ENCODE data around the gene FGF1.

The FGF1 gene

DNA sequence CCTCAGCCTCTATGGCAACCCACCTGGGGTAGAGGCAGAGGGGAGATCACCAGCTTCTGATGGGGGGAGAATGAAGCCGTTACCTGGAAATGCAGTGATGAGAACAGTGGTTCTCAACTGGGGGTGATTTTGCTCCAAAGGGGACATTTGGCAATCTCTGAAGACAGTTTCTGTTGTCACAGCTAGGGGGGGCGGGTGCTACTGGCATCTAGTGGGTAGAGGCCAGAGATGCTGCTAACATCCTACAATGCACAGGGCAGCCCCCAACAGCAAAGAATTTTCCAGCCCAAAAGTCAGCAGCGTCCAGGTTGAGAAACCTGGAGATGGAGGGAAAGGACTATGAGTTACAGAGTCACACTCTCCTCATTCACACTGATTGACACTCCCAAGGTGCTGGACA, 84.5 kb downstream of the FGF1 start:
- no peak overlapping the region for H3K4me3 ChIP-seq (replicated peaks; ENCODE audit: low read depth, low read length)
- no peak for DNase-seq (ENCODE audit: extremely low read depth, insufficient read length)
- TF ChIP-seq, protein P1, sequence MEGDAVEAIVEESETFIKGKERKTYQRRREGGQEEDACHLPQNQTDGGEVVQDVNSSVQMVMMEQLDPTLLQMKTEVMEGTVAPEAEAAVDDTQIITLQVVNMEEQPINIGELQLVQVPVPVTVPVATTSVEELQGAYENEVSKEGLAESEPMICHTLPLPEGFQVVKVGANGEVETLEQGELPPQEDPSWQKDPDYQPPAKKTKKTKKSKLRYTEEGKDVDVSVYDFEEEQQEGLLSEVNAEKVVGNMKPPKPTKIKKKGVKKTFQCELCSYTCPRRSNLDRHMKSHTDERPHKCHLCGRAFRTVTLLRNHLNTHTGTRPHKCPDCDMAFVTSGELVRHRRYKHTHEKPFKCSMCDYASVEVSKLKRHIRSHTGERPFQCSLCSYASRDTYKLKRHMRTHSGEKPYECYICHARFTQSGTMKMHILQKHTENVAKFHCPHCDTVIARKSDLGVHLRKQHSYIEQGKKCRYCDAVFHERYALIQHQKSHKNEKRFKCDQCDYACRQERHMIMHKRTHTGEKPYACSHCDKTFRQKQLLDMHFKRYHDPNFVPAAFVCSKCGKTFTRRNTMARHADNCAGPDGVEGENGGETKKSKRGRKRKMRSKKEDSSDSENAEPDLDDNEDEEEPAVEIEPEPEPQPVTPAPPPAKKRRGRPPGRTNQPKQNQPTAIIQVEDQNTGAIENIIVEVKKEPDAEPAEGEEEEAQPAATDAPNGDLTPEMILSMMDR (IDR thresholded peaks at IDR 0.05; ENCODE audit: insufficient read depth, low read length, poor library complexity, severe bottlenecking) = peak; percentile 26
- no peaks in the 10 kb centered on the region for H3K36me3 ChIP-seq (ENCODE audit: control insufficient read depth, insufficient read depth, low read length)
- H3K27me3 ChIP-seq (replicated peaks; ENCODE audit: control insufficient read depth, insufficient read depth, low read length) = no peaks in the 10 kb centered on the region; the same call in 1 of the 2 replicates

DNA sequence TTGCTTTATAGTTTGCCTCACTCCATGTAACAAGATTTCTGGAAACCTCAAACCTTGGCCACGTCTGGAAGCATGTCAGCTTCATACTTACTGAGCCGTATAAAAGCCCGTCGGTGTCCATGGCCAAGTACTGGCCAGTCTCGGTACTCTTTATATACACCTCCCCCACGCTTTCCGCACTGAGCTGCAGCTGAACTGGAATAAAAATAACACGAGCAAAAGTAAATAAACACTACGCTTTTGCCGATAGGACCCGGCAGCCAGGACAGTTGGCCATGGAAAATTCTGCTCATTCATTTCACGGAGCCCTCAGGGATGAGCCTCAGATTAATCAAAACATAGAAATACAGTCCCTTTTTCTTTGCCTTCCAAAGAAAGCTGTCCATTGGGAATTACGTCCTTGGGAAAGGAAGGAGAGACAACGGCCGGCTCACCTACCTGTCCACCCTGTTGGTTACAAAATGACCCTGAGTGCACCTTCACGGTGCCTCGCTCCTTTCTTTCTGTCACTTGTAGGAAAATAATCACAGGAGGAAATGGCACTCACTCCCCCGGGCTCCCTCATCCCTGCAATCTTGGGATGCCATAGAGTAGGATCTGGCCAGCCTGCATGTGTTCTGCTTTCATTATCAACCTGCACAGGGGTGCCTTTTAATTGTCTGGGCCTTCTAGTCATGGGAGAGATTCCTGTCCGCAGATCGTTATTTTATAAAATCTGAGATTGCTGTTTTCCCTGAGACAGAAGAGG, 85.1 kb downstream of the FGF1 start:
- TF ChIP-seq, protein P1 (IDR thresholded peaks at IDR 0.05; ENCODE audit: insufficient read depth, low read length, poor library complexity, severe bottlenecking) = no peak
- no peaks in the 10 kb centered on the region; the same call in 1 of the 2 replicates for H3K27me3 ChIP-seq (replicated peaks; ENCODE audit: control insufficient read depth, insufficient read depth, low read length)
- DNase-seq (ENCODE audit: extremely low read depth, insufficient read length) = no peak
- no peak overlapping the region for H3K4me3 ChIP-seq (replicated peaks; ENCODE audit: low read depth, low read length)
- H3K36me3 ChIP-seq (ENCODE audit: control insufficient read depth, insufficient read depth, low read length) = no peaks in the 10 kb centered on the region

DNA sequence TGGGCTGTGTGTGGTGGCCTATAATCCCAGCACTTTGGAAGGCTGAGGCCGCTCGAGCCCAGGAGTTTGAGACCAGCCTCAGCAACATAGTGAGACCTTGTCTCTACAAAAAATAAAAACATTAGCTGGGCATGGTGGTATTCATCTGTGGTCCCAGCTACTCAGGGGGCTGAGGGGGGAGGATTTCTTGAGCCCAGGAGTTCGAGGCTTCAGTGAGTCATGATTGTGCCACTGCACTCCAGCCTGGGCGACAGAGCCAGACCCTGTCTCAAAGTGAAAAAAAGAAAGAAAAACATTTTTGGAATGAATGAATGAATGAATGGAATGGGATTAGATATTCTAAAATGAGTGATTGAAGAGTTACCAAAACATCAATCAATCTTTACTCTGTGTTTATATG, 85.8 kb downstream of the FGF1 start:
- no peak for DNase-seq (ENCODE audit: extremely low read depth, insufficient read length)
- TF ChIP-seq, protein P1 (IDR thresholded peaks at IDR 0.05; ENCODE audit: insufficient read depth, low read length, poor library complexity, severe bottlenecking) = no peak
- no peaks in the 10 kb centered on the region for H3K36me3 ChIP-seq (ENCODE audit: control insufficient read depth, insufficient read depth, low read length)

DNA sequence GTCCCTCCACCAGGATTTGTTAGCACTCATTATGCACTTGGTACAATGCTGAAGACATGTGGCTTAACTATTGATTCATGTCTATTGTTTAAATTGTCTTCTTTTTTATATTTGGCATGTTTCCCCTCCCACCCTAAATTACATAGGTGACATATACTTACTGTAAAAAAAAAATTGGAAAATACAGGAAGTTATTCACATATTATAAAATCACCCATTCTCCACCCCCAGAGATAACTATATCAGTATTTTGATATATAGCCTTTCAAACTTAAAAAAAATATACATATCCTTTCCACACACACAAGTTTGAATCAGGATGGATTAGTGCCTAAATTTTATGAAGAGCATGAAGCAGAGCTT, 87.6 kb downstream of the FGF1 start:
- TF ChIP-seq, protein P1 (IDR thresholded peaks at IDR 0.05; ENCODE audit: insufficient read depth, low read length, poor library complexity, severe bottlenecking) = no peak
- peaks cover 2% of the 10 kb centered on the region for H3K27me3 ChIP-seq (replicated peaks; ENCODE audit: control insufficient read depth, insufficient read depth, low read length)
- DNase-seq (ENCODE audit: extremely low read depth, insufficient read length) = no peak
- no peaks in the 10 kb centered on the region for H3K36me3 ChIP-seq (ENCODE audit: control insufficient read depth, insufficient read depth, low read length)
- H3K4me3 ChIP-seq (replicated peaks; ENCODE audit: low read depth, low read length) = no peak overlapping the region

More for the DNA sequence above, 85.8 kb downstream of the FGF1 start:
- Histone ChIP-seq H3K4me3 (replicated peaks; ENCODE audit: low read depth, low read length) (no peak overlapping the region), H3K27me3 (replicated peaks; ENCODE audit: control insufficient read depth, insufficient read depth, low read length) (no peaks in the 10 kb centered on the region; the same call in 1 of the 2 replicates)

DNA sequence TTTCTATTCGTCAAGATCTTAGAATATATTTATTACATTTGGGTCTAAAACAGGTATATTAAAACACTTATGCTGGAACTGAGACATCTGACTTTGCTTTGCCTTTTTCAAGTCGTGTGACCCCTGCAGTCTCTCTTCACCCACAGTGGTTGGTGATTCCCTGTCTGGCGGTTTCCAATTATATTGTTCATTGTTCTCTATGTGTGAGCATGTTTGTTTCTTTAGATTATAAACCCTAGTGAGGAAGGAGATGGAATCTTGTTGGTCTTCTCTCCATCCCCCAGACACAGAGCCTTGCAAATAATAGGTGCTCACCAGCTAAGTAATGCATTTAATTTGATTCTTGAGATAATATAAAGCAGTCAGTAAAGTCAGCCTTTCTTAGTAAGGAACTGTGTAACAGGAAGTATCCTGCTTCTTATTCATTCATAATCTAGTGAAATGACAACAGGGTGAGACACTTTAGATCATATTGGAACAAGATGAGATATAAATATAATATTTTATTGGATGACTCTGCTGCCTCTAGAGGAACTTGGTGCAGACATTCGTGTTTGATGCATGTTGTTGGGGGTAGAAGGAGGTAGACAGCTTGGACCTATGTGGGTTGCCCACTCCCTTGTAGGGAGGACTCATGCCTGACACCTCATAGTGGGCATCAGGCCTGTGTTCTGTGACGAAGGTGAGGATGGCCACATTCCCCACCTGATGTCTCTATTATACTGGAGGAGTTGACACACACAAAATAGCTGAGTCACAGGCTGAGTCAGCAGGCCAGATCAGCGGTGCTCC, 88.1 kb downstream of the FGF1 start:
- H3K27me3 ChIP-seq (replicated peaks; ENCODE audit: control insufficient read depth, insufficient read depth, low read length) = peaks cover 2% of the 10 kb centered on the region
- TF ChIP-seq, protein P1 (IDR thresholded peaks at IDR 0.05; ENCODE audit: insufficient read depth, low read length, poor library complexity, severe bottlenecking) = no peak
- H3K36me3 ChIP-seq (ENCODE audit: control insufficient read depth, insufficient read depth, low read length) = no peaks in the 10 kb centered on the region
- H3K4me3 ChIP-seq (replicated peaks; ENCODE audit: low read depth, low read length) = no peak overlapping the region
- no peak for DNase-seq (ENCODE audit: extremely low read depth, insufficient read length)

Measured in GM06990 (cell line).